OCI-LY1 (cell line): ENCODE data around the gene GLTP.

Experiments used
- H2AFZ ChIP-seq: fragments of 200-600 bp; sonication (generic), shearing (Covaris generic); 2 replicates; pipeline ENCODE4 v1.6.0; 2014; ENCODE audit warnings: antibody characterized with exemption, mild to moderate bottlenecking, low read length
- H3F3A ChIP-seq: fragments of 200-600 bp; sonication (generic), shearing (Covaris generic); 2 replicates; pipeline ENCODE4 v1.6.0; 2014; ENCODE audit warnings: mild to moderate bottlenecking, antibody characterized with exemption, low read length, moderate library complexity; ENCODE audit not compliant: insufficient read depth
- H3K27ac ChIP-seq: fragments of 200-600 bp; sonication (generic); 2 replicates; pipeline ENCODE4 v1.5.1; 2014; ENCODE audit warnings: low read length, mixed run types, mild to moderate bottlenecking, low read depth; ENCODE audit not compliant: poor library complexity, severe bottlenecking
- H3K27me3 ChIP-seq: fragments of 200-600 bp; sonication (generic); 2 replicates; pipeline ENCODE4 v1.6.0; 2014; ENCODE audit warnings: antibody characterized with exemption, mild to moderate bottlenecking, low read length, moderate library complexity; ENCODE audit not compliant: insufficient read depth
- H3K36me3 ChIP-seq: fragments of 200-600 bp; sonication (generic); 2 replicates; pipeline ENCODE4 v1.6.1; 2014; ENCODE audit warnings: mild to moderate bottlenecking, antibody characterized with exemption, low read length, moderate library complexity, mixed read lengths; ENCODE audit not compliant: insufficient read depth
- H3K4me1 ChIP-seq: fragments of 200-600 bp; sonication (generic); 2 replicates; pipeline ENCODE4 v1.5.1; 2014; ENCODE audit warnings: mild to moderate bottlenecking, low read length, moderate library complexity; ENCODE audit not compliant: insufficient read depth, severe bottlenecking
- H3K4me2 ChIP-seq: fragments of 200-600 bp; sonication (generic), shearing (Covaris generic); 2 replicates; pipeline ENCODE4 v1.6.1; 2014; ENCODE audit warnings: low read length
- H3K4me3 ChIP-seq: fragments of 200-600 bp; sonication (generic); 2 replicates; pipeline ENCODE4 v1.5.1; 2014; ENCODE audit warnings: low read length, low read depth, mild to moderate bottlenecking, mixed read lengths; ENCODE audit not compliant: poor library complexity, severe bottlenecking
- H3K79me2 ChIP-seq: fragments of 200-600 bp; shearing (Covaris generic); 2 replicates; pipeline ENCODE4 v1.6.1; 2016; ENCODE audit warnings: mixed run types, low read length, mixed read lengths; ENCODE audit not compliant: insufficient read depth
- H3K9ac ChIP-seq: fragments of 200-600 bp; sonication (generic), shearing (Covaris generic); 2 replicates; pipeline ENCODE4 v1.6.1; 2014; ENCODE audit warnings: mild to moderate bottlenecking, low read length, mixed read lengths
- H3K9me2 ChIP-seq: fragments of 200-600 bp; sonication (generic), shearing (Covaris generic); 2 replicates; pipeline ENCODE4 v1.6.1; 2014; ENCODE audit warnings: low read depth, mild to moderate bottlenecking, low read length, mixed read lengths
- H3K9me3 ChIP-seq: fragments of 200-600 bp; shearing (Covaris generic); 2 replicates; pipeline ENCODE4 v1.6.1; 2014; ENCODE audit warnings: low read length, mixed read lengths
- H4K20me1 ChIP-seq: fragments of 200-600 bp; sonication (generic), shearing (Covaris generic); 2 replicates; pipeline ENCODE4 v1.6.0; 2016; ENCODE audit warnings: mild to moderate bottlenecking, low read length; ENCODE audit not compliant: insufficient read depth
- CTCF ChIP-seq: fragments of 200-600 bp; sonication (generic), shearing (Covaris generic); IDR thresholded peaks from 2 replicates; pipeline ENCODE4 v1.5.1; 2017; ENCODE audit warnings: mild to moderate bottlenecking, antibody characterized with exemption, low read length, moderate library complexity, mixed read lengths
- EZH2 ChIP-seq: fragments of 200-600 bp; sonication (generic), shearing (Covaris generic); IDR thresholded peaks from 2 replicates; pipeline ENCODE4 v1.8.0; 2017; ENCODE audit warnings: borderline replicate concordance, mixed run types, mild to moderate bottlenecking, antibody characterized with exemption, low read length, moderate library complexity, mixed read lengths

Gene GLTP

GRCh38 chr12:109877504-109878246, 2.7 kb downstream of the GLTP start:
- H3K4me3 ChIP-seq: no peak overlapping the region
- no peak overlapping the region for H3K27ac ChIP-seq
- TF ChIP-seq CTCF: no peak
- no peak for TF ChIP-seq EZH2
- H3K27me3 ChIP-seq: no peaks in the 10 kb centered on the region
- H3F3A ChIP-seq: no peaks in the 10 kb centered on the region
- no peaks in the 10 kb centered on the region for H3K79me2 ChIP-seq
- H2AFZ ChIP-seq: no peak overlapping the region
- H4K20me1 ChIP-seq: no peaks in the 10 kb centered on the region
- no peaks in the 10 kb centered on the region for H3K36me3 ChIP-seq
- H3K4me2 ChIP-seq: no peak overlapping the region
- no peaks in the 10 kb centered on the region for H3K9me3 ChIP-seq
- no peak overlapping the region for H3K9ac ChIP-seq
- no peaks in the 10 kb centered on the region for H3K9me2 ChIP-seq
- peaks cover 22% of the 10 kb centered on the region for H3K4me1 ChIP-seq

GRCh38 chr12:109876406-109876805, 3.9 kb downstream of the GLTP start:
- no peaks in the 10 kb centered on the region for H3K27me3 ChIP-seq
- no peak overlapping the region for H3K27ac ChIP-seq
- no peaks in the 10 kb centered on the region for H3K9me3 ChIP-seq
- H3K4me1 ChIP-seq: peaks cover 22% of the 10 kb centered on the region
- no peak overlapping the region for H2AFZ ChIP-seq
- H3K9me2 ChIP-seq: no peaks in the 10 kb centered on the region
- H3K9ac ChIP-seq: no peak overlapping the region
- TF ChIP-seq EZH2: no peak
- TF ChIP-seq CTCF: no peak
- H4K20me1 ChIP-seq: no peaks in the 10 kb centered on the region
- no peak overlapping the region for H3K4me2 ChIP-seq
- H3K4me3 ChIP-seq: no peak overlapping the region
- H3K36me3 ChIP-seq: no peaks in the 10 kb centered on the region
- no peaks in the 10 kb centered on the region for H3F3A ChIP-seq
- H3K79me2 ChIP-seq: no peaks in the 10 kb centered on the region

GRCh38 chr12:109875572-109876131, 4.7 kb downstream of the GLTP start:
- H3K4me1 ChIP-seq: peaks cover 16% of the 10 kb centered on the region
- no peak overlapping the region for H3K4me3 ChIP-seq
- no peak overlapping the region for H3K4me2 ChIP-seq
- H3K27ac ChIP-seq: no peak overlapping the region
- no peaks in the 10 kb centered on the region for H3K9me3 ChIP-seq
- no peak for TF ChIP-seq CTCF
- TF ChIP-seq EZH2: no peak
- H2AFZ ChIP-seq: no peak overlapping the region
- no peaks in the 10 kb centered on the region for H3K36me3 ChIP-seq
- H3K79me2 ChIP-seq: no peaks in the 10 kb centered on the region
- no peaks in the 10 kb centered on the region for H3K27me3 ChIP-seq
- no peaks in the 10 kb centered on the region for H3K9me2 ChIP-seq
- H4K20me1 ChIP-seq: no peaks in the 10 kb centered on the region
- no peaks in the 10 kb centered on the region for H3F3A ChIP-seq
- H3K9ac ChIP-seq: no peak overlapping the region
